Activated T-cell treated with anti-CD3 and anti-CD28 coated beads for 48 hours (primary cell): ENCODE measurements around the gene DIP2C.

ENCODE experiments used
- DNase-seq: peaks from one replicate; pipeline ENCODE4 v3.0.0-alpha.2; 2020; ENCODE audit warnings: low read depth

DIP2C gene

DNA sequence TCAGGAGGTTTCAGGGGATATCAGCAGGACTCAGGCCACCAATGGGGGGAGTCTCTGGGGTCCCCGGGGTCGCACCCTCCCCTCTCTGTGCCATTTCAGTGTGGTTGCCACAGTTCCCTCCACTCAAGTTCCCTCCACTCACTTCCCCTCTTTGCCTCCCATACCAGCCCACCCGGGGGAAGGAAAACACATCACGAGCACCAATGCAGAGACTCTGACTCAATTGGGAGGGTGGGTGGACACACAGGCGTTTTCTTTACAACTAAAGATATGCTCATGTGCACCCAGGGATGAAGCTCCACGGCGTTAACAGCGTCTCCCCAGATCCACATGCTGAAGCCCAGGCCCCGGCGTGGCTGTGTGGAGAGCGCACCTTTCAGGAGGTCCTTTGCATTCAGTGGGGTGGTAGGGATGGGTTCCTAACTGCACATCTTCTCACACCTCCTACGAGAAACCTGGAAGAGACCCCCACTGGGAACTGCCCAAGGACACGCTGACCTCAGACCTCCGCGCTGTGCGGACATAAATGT lies 300.1 kb downstream of the DIP2C start:
- DNase-seq, result no peak

DNA sequence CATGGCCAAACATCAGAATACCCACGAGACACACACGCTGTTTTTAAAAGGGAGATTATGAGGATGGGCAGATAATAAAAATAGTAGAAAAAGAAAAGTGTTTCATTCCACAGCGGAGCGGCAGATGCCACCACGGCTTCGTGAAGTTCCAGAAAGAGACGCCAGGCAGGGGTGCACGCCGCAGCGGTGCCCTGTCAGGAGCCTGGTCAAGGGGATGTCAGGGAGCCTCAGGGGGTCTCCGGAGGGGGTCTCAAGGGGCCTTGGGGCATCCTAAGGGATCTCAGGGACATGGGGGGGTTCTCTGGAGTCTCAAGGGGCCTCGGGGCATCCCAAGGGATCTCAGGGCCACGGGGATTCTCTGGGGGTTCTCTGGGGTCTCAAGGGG lies 300.8 kb downstream of the DIP2C start:
- no peak for DNase-seq

DNA sequence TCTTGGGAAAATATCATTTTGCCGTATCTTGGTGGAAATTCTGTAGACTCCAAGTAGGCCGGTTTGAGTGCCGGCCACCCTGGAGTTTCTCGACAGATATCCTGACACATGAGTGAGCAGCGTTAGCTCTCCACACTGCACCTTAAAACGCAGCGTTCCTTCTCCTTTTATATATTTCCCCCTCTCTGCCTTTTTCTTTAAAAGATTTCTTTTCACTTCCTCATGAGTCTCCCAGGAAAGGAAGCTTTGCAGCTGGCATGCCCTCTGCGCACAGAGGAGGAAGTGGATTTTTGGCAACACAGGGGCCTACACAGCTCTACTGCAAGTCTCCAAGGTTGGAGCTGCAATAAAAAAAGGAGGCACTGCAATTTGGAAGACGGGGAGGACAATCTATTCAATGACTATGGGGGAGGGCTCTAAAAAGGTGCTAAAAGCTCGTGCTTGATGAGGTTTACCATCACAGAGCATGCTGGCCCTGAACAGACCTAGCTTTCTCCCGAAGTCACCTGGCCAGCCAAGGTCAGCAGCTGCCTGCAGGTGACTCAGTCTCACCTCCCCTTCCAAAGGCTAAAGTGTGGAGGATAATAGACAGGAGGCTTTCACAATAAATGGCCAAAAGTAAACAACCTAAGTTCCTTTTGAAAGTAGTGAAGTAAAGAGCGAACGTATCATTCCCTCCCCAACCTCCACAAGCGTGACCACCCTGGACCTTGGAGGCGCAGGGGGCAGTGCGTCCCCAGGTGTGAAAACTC lies 301.4 kb downstream of the DIP2C start:
- no peak for DNase-seq

DNA sequence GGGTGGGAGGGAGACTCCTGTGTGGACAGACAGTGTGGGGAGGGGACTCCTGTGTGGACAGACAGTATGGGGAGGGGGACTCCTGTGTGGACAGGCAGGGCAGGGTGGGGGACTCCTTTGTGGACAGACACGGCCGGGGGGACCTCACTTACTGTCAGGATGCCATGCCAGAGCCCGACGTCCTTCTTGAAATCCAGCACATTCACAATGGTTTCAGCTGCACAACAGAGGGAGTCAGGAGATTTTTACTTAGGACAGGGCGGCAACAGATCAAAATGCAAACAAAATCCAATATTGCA lies 301.9 kb downstream of the DIP2C start:
- no peak for DNase-seq

DNA sequence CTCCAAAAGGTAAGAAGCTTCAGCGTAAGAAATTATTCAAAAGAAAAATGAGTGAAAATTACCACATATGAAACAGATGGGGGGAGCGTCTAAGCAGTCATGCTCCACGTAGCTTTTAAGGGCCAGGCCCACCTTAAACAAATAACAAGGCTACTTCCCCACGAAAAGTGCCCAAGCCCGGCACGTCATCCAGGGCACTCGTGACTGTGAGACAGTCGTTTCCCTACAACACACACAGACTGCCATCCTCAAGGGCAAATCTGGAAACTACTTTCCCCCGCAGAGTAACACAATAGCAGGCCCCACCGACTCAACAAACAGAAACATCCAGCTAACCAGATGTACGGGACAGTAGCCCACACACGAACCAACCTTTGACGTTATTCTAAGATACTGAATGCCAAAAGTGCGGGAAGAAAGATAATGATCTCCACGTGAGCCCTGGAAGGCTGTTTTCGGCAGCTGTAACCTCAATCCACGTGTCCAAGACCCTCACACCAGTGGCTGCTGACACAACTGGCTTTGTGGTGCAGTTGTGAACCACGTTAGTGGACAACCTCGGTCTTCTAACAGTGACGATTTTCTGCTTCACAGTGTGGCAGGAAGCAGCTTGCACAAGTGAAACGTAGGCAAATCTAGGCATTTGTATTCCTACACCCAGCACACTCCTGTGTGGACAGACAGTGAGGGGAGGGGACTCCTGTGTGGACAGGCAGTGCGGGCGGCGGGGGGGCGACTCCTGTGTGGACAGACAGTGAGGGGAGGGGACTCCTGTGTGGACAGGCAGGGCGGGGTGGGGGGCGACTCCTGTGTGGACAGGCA lies 302.5 kb downstream of the DIP2C start:
- no peak for DNase-seq

DNA sequence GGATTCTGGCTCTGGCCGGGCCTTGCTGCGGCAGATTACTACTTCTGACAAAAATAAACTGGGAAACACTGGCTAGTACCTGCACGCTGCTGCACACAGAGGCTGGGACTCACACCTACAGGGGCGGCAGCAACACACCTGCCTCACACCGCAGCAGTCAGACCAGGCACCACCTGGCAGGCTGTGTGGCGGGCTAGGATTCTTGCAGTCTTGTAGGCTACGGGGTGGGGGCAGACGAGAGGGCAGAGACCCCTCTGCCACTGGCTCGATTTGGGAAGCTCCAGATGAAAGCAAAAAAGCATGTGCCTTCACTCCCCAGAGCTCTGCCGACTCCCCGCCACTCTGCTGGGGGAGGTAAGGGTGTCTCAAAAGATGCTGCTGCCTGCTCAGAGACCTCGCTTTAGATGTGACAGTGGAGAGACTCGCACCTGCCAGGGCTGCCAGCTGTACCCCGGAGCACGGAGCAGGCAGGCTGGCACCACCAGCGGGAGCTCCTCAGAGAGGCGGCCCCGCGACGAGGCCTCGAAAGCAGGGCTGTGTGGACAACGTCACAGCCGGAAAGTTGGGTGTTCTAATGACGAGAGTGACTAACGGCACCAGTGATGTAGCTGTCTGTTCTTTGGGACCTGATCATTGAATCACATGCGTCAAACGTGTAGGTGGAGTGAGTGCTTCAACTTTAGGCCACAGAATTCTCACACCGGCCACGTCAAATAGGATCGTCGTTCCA lies 303.7 kb downstream of the DIP2C start:
- DNase-seq, result no peak

DNA sequence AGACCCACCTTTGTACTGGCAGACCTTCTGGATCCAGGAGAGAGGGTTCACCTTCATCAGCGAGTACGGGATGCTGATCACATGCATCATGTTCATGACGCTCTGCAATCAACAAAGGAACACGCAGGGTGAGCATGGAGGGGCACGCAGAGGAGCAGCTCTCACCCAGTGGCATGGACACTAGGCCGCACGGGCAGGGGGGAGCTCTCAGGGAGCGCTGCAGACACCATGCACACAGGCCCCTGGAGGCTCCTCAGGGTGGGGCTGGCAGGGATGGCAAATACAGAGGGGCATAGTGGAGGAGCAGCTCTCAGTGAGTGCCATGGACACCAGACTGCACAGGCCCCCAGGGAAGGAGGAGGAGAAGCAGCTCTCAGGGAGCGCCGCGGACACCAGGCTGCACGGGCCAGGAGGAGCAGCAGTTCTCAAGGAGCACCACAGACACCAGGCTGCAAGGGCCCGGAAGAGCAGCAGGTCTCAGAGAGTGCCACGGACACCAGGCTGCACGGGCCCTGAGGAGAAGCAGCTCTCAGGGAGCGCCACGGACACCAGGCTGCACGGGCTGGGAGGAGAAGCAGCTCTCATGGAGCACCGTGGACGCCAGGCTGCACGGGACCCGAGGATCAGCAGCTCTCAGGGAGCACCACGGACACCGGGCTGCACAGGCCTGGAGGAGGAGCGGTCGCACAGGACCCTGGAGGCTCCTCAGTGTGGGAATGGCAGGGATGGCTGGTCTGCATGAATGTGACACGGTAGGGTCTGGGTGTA lies 304.7 kb downstream of the DIP2C start:
- DNase-seq, result no peak

DNA sequence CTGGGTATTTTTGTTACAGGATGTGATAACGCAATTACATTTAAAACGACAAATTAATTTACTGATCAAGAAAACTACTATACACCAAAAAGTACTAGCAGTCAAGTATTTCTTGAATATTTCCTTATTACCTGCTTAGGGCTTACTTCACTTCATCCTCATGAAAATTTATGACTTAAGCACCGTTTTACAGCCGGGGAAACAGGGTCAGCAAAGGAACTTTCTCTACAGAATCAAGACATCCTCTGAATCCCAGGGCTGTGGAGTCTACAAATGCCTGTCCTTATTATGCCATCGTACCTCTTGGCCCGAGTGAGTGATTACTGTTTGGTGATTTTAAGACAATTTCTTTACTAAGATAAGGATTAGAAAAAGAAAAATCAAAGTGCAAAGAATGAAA lies 305.9 kb downstream of the DIP2C start:
- no peak for DNase-seq

DNA sequence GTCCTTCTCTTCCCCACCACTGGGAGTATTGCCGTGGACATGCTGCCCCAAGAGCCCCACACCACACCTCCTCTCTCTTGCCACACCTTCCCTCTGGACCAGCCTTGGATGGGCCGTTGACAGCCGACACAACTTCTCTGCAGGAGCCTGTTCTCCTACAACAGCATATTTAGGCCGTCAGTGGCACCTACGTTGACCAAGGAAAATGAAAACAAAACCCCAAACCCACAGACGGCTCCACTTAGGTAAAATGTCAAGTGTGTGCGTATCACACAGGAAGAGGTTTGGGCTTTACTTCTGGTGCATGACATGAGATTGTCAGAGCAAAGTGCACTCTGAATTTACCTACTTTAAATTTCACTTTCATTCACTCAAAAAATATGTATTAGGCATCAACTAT lies 307.7 kb downstream of the DIP2C start:
- no peak for DNase-seq

DNA sequence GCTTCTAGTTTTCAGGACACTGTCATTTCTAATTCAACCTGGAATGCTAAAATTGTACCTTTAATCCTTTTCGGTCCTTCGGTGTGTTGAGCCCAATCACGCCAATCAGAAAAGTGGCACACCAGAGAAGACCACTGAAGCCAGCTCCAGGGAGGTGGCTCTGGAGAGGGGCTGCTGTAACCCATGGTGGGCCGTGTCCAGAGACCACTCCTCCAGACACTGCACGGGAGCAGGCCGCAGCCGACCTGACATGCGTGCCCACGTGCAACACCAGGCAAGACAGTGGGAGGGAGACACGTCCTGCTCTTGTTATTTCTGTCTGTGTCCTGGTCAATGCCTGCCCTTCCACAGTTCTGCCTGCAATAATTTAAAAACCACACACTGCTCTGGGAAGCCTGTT lies 308.1 kb downstream of the DIP2C start:
- no peak for DNase-seq

DNA sequence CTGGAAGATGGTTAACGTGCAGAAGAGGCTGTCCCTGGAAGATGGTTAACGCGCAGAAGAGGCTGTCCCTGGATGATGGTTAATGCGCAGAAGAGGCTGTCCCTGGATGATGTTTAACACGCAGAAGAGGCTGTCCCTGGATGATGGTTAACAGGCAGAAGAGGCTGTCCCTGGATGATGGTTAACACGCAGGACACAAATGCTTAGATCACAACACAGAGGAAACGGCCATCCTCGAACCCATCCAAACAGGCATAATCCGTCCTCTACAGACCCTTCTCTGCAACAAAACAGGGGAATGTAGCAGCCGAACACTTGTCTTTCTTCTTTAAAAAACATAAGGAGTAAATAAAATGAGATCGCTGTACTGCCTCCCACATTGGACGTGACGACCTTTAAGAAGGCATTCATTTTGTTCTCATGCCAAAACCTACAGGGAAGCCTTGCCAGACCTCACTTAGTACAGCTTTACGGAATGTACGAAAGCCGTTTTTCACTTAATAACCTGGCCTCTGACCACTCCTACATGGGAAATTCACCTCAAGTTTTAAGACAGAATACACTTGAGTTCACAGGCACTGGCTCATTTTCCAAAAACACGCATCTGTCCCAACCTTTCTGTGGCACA lies 309.0 kb downstream of the DIP2C start:
- DNase-seq, result no peak

DNA sequence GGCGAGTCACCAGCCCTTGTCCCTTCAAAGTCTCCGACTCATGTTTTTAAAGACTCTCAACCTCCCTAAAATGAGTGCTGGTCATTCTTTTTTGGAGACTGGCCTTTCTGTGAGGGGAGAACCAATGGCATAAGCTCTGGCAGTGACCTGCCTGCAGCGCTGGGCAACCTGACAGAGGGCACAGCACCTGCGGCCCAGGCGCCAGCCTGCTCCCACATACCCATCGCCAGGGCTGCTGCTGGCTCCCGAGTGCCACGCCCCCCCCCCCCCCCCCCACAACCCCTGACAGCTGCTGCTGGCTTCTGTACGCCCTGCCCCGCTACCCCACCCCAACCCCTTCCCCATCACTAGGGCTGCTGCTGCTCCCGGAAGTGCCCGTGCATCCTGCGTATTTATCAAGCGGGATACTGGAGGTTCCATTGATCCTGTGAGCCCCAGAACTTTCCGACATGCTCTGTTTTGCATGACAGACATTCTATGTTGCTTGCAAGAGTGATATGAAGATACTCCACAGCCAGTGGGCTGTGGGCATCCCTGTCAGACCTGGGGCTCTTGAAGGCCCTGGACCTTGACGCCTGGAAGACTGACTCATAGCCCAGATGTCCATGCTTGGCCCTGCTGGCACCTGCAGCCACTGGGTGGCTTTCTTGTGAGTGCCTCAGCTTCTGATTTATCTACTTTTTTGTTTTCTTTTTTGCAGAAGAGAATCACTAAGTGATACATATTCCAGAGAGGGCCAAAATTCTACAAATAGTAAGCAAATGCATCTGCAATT lies 310.4 kb downstream of the DIP2C start:
- no peak for DNase-seq

DNA sequence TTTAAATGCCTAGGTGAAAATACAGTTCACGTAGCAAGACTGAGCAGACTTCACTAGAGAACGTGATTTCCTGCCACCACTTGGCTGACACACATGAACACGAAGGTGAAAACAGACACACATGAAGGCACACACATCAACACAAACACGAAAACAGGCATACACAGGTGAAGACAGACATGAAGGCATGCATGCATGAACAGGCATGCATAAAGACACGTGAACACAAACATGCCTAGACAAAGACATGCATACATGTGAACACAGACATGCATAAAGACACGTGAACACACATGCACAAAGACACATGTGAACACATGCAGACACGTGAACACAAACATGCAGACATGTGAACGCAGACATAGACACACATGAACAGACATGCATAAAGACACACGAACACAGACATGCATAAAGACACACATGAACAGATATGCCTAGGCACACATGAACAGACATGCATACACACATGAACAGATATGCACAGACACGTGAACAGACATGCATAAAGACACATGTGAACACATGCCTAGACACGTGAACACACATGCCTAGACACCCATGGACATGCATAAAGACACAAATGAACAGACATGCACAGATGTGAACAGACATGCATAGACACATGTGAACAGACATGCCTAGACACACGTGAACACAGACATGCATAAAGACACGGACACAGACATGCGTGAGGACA lies 311.1 kb downstream of the DIP2C start:
- no peak for DNase-seq

DNA sequence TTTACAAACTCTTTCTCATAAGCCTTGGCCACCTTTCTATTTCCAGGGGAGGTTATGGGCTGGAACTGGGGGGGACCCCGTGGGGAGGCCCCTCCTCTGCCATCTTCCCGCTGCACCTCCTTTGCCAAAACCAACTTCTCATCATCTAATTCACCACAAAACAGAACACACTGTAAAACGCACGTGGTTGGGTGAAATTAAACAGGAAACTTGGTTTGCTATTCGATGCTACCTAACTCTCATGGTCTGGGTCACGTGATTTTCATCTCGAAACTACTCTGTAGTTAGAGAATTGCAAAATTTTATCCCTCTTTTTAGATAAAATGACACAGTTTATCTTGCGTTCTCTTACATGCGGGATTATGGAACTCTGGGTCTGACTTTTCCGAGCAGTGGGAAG lies 312.2 kb downstream of the DIP2C start:
- DNase-seq, result no peak

DNA sequence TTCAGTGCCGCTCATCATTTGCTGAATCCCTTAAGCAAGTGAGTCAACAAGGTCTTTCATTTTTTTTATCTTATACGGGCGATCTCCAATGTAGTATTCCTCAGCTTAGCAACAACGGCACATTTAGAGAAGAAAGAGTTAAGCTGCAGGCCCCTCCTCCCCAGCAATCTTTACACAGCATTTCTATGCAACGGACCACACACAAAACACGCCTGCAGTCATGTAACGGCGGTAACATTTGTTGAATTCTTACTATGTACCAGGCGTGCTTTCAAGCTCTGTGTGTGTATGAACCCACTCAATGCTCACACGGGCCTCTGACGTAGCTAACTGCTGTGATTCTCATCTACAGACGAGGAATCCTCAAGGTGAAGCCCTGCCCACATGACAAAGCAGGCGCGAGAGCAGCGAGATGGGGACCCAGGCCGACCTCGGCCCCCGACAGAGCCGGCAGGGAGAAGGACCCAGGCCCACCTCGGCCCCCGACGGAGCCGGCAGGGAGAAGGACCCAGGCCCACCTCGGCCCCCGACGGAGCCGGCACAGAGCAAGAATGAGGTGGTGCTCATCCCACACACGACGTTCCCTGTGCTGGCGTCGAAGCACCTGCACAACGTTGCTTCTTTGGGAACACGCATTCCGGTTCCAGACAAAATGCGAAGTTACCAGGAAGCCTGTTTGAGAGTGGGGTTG lies 313.5 kb downstream of the DIP2C start:
- no peak for DNase-seq

DNA sequence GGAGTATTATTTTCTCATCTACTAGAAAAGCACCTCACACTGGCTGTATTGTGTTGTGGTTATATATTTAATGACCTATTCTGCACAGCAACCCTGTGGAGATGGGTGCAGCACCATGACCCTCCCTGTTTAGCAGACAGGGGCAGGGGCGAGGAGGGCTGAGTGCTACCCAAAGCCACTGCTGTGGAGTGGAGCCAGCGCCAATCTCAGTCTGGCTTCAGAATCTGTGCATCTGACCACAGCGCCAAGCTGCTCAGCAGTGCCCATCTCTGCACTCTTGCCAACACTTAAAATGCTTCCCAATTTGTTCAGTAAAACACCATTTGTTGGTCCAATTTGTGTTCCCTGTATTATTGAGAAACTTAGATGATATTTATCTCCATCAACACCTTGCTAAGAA lies 315.1 kb downstream of the DIP2C start:
- DNase-seq, result no peak

DNA sequence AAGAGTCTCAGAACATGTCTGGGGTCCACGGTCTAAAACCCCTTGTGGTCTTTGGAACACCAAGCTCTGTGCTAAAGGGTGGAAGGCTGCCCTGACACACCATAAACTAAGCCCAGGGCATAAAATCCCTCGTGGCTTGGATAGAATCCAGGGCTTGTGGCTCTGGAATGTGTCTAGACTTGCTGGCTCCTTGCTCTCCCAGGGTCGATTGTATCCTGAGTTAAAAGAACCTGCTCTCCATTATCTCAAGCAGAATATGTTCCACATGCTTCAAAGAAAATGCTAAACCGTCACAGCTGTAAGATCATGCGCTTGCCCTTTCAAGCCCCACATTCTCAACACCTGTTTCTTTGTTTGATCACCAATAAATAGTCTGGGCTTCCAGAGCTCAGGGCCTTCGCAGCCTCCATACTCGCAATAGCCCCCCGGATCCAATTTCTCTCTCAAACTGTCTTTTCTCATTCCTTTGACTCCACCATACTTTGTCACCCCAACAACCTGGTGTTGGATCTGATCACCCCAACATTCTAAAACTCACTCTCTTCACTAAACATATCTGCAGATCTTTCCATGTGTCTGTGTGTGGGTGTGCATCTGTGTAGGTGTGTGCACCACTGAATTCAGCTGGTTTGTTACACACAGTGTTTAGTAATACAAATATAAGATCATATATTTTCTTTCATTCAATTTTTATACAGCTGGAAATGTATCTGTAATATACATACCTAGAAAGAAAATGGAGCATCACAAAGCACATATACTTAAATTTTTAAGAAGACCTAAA lies 315.8 kb downstream of the DIP2C start:
- DNase-seq, result no peak

DNA sequence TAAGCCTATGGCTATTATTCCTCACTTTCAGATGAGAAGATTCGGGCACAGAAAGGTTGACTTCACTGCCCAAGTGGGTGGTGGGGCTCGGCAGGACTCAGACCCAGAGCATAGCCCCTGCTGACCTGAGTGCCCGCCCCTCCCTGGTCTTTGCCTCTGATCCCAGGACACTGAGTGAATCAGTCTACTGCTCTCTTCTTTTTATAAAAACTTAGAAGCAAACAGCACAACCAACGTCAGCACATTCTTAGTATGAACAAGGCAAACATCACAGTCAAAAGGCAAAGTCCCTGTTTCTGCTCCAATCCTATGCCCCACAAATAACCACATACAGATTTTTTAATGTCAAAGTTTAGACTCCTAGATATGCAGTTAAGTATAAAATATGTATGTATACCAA lies 316.5 kb downstream of the DIP2C start:
- DNase-seq, result no peak

DNA sequence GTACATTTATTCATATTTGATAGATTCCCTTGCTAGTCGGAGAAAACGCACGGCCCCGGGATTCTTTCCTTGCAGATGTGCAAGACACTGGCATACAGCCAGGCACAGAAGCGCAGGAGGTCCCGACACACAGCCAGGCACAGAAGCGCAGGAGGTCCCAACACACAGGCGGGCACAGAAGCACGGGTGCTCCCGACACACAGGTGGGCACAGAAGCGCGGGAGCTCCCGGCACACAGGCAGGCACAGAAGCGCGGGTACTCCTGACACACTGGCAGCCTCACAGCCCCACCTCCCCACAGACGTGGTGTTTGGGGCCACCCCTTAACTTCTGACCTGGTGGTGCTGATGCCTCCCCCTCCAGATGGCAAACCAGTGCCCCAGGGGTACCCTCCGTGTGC lies 316.9 kb downstream of the DIP2C start:
- DNase-seq, result no peak
